Measurements from ENCODE around the gene DDX23.

The DDX23 gene

DNA sequence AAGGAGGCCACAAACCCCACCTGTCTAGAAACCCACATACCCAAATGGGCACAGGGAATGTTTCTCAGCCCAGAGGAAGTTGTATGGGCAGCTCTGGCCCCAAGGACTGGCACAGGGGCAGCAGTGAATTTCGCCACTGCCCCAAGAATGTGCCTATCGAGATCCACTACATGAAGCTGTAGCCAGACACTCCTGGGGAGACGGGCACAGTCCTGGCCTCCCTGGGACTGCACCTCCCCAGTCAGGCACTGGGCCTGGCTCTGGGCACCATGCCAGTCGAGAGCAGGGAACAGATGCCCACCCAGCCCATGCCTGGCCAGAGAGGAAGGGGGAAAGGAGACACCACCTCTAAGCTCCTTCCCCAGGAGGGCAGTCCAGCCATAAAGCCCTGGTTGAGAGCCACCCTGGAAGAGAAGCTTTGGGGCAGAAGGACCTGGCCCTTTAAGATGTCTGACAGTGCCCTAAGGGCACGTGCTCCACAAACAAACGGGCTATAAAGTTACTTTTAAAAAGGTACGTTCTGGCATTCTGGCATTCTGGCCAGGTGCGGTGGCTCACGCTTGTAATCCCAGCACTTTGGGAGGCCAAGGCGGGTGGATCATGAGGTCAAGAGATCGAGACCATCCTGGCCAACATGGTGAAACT is 71.5 kb downstream of the DDX23 start:
- no peak overlapping the region for H3K4me3 Mint-ChIP-seq
- no peaks in the 10 kb centered on the region for H3K36me3 Mint-ChIP-seq (ENCODE audit: insufficient read depth)
- H3K9me3 Mint-ChIP-seq: no peaks in the 10 kb centered on the region
- DNase-seq: no peak
- ATAC-seq (replicated peaks): no peak
- H3K27ac Mint-ChIP-seq: no peak overlapping the region
- H3K4me1 Mint-ChIP-seq (ENCODE audit: low read depth in 2 of 2): no peaks in the 10 kb centered on the region
- peaks cover 17 to 43% of the 10 kb centered on the region in 2 donors for H3K27me3 Mint-ChIP-seq

DNA sequence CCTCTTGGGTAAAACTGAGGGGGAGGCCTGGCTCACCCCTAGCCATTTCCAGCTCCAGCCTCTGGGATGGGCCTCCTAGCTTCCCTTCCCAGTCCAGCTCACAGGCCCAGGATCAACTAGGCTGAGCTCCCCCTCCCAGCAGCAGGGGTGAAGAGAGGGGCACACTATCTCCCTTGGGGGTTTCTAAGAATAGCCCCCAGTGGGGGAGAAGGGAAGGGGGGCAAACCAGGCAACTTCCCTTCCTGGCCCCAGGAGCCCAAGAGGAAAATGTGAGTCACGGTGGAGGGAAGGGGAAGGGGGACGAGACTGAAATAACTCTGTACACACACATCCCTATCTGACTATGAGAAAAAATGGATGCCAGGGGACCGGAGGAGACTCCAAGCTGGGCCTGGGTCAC is 72.1 kb downstream of the DDX23 start:
- ATAC-seq (replicated peaks) (no peak), DNase-seq (no peak)
- H3K9me3 Mint-ChIP-seq: no peaks in the 10 kb centered on the region
- H3K4me1 Mint-ChIP-seq (ENCODE audit: low read depth in 2 of 2): no peaks in the 10 kb centered on the region
- H3K4me3 Mint-ChIP-seq: no peak overlapping the region
- H3K27ac Mint-ChIP-seq: no peak overlapping the region
- no peaks in the 10 kb centered on the region for H3K36me3 Mint-ChIP-seq (ENCODE audit: insufficient read depth)
- H3K27me3 Mint-ChIP-seq: peaks cover 12 to 41% of the 10 kb centered on the region in 2 donors
